A549 (cell line): ENCODE results near the gene C1orf174.

Experiments
- CBX2 ChIP-seq: fragments of 200-600 bp; sonication (generic); IDR thresholded peaks from 2 replicates; pipeline ENCODE4 v1.6.1; 2016; ENCODE audit warnings: low read depth, mild to moderate bottlenecking, borderline replicate concordance
- CTCF ChIP-seq: fragments of >200 bp; sonication (Bioruptor Twin); formaldehyde crosslinking; IDR thresholded peaks from 3 replicates; pipeline ENCODE4 v1.5.1; 2016
- NR3C1 ChIP-seq: fragments of >200 bp; sonication (Bioruptor Twin); formaldehyde crosslinking; IDR thresholded peaks from 3 replicates; pipeline ENCODE4 v1.6.1; 2017

- TF ChIP-seq NR3C1 = no peak
- no peak for TF ChIP-seq CTCF
- TF ChIP-seq CBX2 = no peak
These were observed 5.3 kb downstream of the C1orf174 start for GRCh38 chr1:3894626-3895278.
